NCI-H774 (cell line): ENCODE measurements around the gene SERPINA5.

Experiments
- DNase-seq: peaks from one replicate; lab custom pipeline; 2025; lab: John Stamatoyannopoulos, UW

SERPINA5 gene, protein sequence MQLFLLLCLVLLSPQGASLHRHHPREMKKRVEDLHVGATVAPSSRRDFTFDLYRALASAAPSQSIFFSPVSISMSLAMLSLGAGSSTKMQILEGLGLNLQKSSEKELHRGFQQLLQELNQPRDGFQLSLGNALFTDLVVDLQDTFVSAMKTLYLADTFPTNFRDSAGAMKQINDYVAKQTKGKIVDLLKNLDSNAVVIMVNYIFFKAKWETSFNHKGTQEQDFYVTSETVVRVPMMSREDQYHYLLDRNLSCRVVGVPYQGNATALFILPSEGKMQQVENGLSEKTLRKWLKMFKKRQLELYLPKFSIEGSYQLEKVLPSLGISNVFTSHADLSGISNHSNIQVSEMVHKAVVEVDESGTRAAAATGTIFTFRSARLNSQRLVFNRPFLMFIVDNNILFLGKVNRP

GRCh38 chr14:94581127-94581999 is at the start of gene SERPINA5:
TSS of gene SERPINA5 (plus strand) at chr14:94581426. CDS start at chr14:94587363, 5,937 bp downstream.
- DNase-seq, result no peak

GRCh38 chr14:94532447-94532846 is 48.8 kb upstream of the SERPINA5 start:
- DNase-seq, result no peak

GRCh38 chr14:94535506-94535905 is 45.7 kb upstream of the SERPINA5 start:
- no peak for DNase-seq

DNA sequence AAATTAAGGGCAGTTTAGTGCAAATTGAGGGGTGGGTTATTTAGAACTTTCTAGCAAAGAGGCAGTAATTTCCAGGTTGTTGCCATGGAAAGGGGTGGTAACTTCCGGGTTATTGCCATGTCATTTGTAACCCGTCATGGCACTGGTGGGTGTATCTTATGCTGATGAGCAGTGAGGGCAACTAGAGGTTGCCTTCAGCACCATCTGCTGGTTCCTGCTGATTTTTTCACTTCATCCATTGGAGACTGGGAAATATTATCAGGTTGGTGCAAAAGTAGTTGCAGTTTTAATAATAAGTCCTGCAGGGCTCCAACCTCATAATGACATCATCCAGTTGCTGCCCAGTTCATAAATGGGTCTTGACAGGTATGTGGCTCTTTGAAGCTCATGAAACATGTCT is 44.4 kb upstream of the SERPINA5 start:
- DNase-seq, result no peak

DNA sequence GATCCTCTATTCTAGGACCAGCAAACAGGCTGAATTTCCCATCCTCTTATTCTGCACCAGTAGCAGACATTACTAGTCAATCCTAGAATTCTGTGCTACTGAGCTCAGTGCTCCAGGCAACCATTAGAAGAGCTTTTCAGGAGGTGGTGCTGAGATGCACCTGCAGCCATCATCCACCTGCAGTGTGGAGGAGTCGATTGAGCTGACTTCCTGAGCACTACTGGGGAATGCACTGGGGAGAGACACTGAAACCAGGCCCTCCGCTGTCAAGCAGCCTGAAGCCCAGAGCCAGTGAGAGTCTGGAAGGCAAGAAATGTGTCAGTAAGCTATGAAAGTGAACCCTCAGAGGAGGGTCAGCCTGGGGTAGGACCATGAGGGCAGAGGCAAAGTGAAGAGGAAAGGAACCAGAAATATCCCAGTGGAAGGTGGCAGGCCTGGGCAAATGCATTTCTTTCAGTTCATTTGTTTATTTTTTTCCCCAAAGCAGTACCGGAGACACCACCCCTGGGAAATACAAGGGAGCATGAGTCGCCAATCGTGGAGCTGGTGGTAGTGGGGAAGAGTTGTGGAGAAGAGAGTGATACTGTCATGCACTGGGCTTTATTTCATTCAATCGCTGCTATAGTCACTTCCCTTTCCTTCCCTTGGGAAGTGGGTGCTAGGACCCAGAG is 43.0 kb upstream of the SERPINA5 start:
- DNase-seq, result no peak

DNA sequence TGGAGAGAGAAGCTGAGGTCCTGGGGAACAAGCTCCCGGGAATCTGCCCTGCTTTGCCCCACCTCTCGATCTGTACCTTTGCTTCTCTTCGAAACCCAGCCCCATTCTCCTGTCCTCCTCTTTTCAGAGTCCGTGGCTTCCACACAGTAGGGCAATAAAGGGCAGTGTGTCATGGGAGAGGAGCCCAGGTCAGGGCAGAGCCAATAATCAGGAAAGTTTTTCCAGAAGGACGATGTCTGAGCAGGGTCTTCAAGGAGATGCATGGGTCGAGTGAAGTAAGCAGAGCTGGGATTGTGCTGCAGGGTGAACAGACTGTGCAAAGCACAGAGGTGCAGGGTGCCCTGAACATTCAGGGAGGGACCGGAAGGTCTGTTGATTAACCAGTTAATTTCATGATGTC is 42.0 kb upstream of the SERPINA5 start:
- DNase-seq, result no peak

GRCh38 chr14:94540031-94540794 is 41.0 kb upstream of the SERPINA5 start:
- no peak for DNase-seq

DNA sequence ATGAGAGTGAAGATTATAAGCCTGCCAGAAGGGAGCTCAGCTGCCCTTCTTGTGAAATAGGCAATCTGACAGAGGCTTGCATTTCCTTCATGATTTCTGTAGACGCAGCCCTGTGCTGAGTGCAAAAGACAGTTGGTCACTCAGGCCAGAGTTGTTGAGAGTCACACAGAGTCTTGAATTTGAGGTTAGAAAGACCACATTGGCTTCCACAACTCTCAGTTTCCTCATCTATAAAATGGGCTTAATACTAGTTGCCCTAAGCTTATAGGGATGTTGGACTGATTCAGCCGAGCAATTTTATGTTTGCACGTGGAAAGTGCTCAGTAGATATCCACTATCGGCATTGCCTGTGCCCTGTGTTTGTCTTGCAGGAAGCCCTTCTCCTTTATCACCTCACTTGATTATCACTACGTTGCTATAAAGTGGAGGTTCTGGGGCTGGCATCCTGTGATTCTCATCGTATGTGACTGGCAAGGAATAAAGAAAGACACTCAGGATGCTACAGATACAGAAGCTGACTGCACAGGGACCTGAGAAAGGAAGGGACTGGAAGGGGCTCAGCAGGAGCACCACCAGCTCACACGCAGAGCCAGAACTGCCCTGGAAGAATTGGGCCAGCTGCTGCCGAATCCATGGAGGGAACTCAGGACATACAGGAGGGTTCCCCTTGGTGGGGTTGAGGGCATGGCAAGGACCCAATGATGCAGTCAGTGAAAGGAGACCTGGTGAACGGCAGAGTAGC is 39.8 kb upstream of the SERPINA5 start:
- no peak for DNase-seq

DNA sequence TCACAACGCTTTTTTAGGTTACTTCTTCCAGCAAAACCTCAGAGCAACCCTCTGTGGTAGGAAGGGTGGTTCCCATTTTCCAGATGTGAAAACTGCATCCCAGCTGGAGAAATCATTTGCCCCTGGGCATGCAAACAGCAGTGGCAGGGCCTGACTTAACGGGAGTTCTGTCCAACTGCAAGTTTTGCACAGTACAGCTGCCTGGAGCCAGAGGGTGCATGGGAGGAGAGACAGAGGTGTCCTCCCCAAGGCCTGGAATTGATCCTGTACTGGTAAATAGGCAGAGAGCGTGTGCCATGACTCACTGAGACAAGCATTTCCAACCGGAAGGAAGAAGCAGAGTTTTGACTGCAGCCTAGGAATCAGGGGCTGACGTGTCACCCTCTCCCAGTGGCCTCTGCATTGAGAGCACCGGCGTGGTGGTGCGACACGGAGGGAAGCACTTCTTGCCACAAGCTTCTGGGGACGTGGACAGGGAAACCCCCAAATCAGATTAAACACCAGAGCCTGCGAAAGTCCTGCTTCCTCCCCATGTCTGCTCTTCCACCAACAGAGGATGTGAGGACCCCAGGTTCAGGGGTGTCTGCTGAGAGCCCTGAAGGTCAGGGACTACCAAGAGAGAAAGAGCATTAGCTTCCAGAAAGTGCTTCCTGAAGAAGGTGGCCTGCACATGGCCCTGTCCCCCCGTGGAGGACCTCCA is 39.0 kb upstream of the SERPINA5 start:
- DNase-seq, result no peak

DNA sequence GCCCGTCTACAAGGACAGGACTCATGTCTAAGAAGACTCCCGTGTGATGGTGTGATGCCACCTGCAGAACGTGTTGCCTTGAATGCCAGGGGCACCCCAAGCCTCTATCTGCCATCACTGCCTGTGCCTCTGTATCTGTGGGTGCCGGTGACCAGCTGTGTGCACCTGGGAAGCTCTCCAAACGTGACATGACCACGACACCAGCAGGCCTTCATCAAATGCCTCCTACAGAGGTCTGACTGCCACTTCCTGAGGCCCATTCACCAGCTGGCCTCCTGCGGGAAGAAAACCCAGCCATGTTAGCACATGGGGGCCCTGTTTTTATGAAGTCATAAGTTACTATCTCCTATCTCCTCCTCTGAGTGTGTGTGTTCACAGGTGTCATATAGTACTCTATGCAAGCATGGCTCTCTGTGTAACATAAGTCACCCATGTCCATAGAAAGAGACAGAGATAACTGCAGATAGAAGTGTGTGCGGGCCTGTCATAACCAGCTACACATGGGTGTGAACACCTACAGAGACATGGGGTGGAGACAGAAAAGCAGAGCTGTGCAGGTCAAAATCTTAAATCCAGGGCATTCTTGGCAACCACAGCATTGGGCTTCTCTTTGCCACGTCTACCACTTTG is 38.3 kb upstream of the SERPINA5 start:
- no peak for DNase-seq

GRCh38 chr14:94543449-94544124 is 37.6 kb upstream of the SERPINA5 start:
- no peak for DNase-seq

DNA sequence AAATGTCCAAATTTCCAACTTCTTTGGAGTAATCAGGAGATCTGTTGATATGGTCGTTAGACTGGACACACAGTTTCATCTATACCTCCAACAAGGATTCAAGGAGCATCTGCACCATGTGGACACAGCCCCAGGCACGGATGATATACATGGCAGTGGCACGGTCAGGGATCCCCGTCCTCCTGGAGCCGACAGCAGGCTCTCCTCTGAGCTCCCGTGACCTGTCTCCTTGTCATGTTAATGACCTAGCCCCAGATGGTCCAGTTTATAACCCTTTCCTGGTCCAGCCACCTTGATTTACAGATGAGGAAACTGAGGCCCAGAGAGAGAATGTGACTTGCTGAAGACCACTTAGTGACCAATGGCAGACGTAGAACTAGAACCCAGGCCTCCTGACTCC is 36.5 kb upstream of the SERPINA5 start:
- DNase-seq, result no peak

DNA sequence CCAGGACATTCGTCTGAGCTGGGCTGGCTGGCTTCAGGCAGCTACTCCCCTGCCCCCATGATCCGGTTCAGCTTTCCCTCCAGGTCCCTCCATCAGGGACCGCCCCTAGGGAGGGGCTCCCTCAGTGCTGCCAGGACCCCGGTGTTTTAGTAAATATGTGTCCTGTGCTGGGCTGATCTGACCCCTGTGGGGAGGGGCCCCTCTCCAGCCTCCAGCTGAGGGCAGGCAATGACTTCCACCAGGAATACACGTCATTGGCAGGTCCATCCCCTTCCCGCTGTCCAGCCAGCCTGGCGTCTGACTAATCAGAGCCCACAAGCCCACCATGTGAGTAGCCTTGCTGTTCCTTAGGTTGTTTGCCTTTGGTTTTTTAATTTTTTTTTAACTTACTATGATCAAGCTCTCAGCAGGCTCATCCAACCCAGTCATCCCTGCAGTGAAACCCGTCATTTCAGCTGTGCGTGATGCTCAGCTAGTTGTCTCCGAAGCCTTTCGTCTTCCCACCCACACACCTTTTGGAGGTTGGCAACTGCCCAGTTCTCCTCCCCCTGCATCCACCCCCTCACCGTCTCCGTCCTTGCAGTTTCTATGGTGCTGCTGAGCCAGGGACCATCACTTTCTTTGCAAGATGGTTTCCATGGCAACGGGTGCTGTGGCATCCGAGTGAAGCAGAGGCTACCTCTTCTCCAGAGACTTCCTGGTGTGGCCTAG is 35.9 kb upstream of the SERPINA5 start:
- no peak for DNase-seq

DNA sequence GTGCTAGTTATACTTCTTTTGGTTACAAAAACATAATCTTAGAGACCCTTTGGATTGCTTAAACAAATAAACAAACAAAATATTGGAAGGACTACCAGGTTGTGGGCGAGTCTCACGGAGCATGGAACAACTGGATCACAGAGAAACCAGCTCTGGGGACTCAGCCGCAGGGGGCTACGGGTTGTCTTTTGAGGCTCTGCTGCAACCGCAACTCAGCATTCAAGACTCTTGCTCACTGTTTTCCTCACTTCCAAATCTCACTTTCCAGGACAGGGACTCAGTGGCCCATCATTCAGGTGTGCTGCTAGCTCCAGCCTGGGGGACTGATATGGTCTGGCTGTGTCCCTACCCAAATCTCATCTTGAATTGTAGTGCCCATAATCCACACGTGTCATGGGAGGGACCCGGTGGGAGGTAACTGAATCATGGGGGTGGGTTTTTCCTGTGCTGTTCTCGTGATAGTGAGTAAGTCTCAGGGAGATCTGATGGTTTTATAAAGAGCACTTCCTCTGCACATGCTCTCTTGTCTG is 34.0 kb upstream of the SERPINA5 start:
- DNase-seq, result no peak

DNA sequence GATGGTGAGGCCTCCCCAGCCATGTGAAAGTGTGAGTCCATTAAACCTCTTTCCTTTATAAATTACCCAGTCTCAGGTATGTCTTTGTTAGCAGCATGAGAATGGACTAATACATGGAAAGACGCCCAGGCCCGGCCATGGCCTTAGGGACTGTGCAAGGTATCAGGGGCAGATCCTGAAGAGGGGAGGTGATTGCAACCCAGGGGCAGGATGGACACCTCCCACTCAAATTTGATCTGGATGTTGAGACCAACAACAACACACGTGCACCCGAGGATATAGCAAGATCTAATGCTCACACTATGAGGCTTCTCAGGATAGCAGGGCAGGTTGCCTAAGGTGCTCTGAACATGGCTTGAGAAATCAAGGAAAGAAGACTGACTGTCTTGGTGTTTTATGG is 33.5 kb upstream of the SERPINA5 start:
- DNase-seq, result no peak

GRCh38 chr14:94548131-94548998 is 32.9 kb upstream of the SERPINA5 start:
- no peak for DNase-seq
